GM18505 (cell line): ENCODE measurements around the gene MRRF.

Source experiments
- ATAC-seq: cut with Tn5 transposase; IDR thresholded peaks from one replicate; pipeline ENCODE4 v1.9.1; 2021; ENCODE audit not compliant: unreplicated experiment
- POLR2A ChIP-seq: IDR thresholded peaks from 4 replicates; pipeline ENCODE4 v1.6.1; 2011; ENCODE audit warnings: borderline replicate concordance; ENCODE audit not compliant: insufficient read depth, insufficient read length; ENCODE audit errors: extremely low read depth

The MRRF gene

DNA sequence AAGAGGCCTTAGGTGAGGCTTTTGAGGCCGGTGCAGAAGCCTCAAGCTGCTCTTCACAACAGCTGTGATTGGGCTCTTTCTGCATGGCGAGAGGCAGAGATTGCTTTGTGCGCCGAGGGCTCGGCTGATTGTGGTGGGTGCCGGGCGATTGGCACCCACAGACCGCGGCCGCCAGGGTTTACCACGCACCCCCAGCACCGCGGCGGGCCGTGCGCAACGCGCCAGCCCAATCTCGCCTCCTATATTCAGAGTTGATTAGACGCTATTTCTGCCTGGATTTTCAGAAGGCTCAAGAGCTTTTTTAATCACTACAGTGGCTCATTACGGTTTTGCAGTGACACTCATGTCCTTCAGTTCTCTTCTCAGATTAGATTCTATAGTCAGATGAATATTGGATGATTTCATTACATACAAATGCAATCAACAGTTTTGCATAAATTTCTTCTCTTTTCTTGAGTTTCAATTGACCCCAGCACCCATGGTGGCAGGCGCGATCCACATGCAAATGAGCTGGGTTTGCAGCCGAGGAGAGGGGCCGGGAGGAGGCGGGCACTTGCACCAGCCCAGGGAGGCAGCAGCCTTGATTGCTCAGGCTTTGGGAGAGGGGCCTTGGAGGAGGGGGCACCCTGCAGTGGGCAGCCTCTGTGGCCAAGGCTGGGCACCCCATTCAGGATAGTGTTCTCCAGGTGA, 72.3 kb downstream of the MRRF start:
- ATAC-seq, result no peak
- no peak for TF ChIP-seq POLR2A

DNA sequence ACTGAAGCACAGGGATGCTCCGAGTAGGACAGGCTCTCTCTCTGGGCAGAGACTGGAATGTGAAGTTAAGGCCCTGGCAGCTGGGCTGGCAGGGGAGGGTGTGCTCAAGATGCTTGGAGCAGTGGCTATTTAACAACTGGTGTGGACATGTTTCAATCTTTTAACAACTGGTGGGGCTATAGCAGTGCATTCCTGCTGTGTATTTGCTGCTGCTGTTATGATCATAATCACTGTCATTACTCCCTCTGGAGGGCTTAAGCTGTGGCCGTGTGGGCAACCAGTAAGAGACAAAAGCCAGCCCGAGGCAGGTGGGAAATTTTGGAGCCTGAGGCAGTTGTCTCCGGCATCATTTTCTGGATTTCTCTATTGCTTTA, 72.9 kb downstream of the MRRF start:
- no peak for TF ChIP-seq POLR2A
- no peak for ATAC-seq

DNA sequence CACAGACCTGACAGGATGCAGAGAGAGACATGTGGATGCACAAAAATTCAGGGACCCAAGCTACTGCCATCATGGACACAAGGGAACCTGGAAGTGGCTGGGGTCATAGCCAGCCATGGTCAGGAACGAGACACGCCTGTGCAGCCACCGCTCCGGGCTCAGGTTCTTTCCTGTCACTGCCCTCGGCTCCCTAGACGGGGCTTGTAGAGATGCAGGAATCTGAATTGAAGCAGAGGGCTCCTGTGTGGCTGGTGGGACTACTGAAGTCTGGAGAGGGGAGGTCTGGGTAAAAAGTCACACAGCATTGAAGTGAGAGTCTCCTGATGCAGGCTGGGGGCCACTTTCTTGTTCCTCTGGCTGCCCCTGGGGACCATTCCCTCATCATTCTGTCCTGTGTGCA, 73.9 kb downstream of the MRRF start:
- no peak for TF ChIP-seq POLR2A
- ATAC-seq, result no peak

DNA sequence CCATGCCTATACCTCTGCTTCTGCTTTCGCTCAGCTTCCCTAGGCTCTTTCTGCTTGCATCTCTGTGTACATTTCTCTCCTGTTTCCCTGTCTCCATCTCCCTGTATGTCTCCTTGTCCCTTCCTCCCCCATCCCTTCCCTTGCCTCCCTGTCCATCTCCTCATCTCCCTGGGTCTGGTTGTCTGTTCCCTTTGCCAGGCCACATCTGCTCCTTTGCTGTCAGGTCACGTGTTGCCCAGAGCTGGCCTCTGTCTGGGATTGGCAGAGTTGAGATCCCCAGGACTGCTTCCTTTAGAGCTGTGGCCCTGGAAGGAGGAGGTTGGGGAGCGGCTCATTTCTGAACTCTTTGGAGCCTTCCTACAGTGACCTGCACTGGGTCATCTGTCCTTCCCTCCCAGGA, 74.3 kb downstream of the MRRF start:
- TF ChIP-seq POLR2A, result no peak
- ATAC-seq, result no peak

DNA sequence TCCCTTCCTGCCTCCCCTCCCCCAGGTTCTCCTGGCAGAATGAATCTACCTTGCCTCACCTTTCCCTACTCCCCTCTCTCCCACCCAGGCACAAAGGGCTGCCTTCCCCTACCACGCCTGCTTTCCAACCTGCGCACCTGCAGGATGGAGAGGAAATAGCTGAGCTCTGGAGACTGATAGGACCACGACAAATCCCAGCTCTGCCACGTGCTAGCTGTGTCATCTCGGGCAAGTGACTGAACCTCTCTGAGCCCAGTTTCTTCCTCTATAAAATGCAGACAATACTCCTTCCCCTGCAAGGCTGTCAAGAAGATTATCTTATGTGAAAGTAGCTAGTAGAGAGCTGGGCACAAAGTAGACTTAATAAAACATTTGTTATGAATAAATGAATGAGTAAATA, 74.9 kb downstream of the MRRF start:
- ATAC-seq, result no peak
- no peak for TF ChIP-seq POLR2A

DNA sequence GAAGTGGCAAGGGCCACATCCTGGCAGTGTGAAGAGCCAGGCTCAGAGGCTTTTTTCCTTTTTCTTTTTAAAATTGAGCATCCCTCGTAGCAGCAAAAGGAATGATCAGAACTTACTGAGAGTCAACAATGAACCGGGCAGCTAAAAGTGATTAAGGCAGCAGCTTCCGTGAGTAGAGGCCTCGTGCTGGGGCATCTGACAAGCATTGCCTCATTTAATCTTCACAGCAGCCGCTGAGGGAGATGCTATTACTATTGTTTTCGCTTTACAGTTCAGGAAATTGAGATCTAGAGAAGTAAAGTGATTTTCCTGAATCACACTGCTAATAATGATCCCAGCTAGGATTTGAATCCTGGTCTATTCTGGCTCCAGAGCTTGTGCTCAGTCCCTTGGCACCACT, 75.5 kb downstream of the MRRF start:
- no peak for TF ChIP-seq POLR2A
- no peak for ATAC-seq

DNA sequence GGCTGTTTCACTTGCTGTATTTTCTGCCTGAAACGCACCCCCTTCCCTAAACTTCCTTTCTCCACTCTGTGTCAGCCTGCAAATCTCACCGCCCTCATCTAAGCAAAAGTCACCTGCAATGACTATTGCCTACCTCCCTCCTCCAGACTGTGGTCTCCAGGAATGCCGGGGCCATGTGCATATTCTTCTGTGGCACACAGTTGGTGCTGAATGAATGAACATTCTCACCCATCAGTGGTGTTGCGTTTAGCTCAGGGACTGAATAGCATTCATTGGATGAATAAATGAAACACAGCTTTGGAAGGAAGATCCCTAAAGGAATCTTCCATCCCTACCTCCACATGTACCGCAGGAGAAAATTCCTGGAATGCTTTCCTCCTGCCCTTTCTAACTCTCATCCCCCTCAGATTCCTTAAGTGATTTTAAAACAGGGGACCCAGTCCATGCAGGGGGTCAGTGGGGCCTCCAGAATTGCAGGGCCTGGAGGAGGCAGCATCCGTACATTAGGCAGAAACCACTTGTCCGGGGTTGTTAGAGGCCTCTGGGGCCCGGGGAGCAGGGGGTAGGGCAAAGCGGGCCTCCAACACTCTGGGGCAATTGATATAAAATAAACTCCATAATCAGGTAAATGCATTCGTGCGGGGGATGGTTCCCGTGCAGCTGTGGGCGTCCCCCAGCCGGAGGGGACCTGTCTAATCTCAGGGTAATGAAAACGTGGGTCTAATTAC, 77.8 kb downstream of the MRRF start:
- no peak for ATAC-seq
- TF ChIP-seq POLR2A, result no peak

DNA sequence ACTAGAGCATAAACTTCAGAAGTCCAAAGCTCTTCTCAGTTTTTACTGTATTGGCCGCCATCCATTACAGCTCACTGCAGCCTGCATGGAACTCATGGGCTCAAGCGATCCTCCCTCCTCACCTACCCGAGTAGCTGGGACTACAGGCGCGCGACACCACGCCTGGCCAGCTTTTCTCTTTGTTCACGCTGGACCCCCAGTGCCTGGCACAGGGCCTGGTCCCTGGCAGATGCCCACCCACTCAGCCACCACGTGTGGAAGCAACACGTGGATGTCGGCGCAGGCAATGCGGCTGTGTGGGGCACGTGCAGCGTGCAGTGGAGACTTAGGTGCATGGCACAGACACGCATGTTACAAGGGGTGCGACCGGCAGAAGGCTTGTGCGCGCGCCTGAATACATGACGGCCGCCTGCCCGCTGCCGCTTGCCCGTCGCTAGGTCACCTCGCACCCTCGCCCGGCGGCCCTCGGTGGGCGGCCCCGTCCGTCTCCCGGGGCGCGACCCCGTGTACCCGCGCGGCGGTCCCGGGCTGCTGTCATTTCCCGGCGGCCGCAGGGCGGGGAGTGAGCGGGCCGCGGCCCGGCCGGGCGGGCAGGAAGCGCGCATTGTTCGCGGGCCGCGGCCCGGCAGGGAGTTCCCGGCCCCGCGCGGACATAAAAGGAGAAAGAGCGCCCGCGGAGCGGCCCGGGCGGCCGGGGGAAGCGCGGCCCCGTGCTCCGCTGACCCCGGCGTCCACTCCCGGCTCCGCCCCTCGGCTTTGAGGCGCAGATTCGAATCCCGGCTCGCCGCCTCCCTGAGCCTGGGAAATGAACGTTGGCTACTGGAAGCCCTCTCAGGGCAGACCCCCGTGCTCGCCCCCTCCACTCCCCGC, 82.0 kb downstream of the MRRF start:
- ATAC-seq, result no peak
- no peak for TF ChIP-seq POLR2A

DNA sequence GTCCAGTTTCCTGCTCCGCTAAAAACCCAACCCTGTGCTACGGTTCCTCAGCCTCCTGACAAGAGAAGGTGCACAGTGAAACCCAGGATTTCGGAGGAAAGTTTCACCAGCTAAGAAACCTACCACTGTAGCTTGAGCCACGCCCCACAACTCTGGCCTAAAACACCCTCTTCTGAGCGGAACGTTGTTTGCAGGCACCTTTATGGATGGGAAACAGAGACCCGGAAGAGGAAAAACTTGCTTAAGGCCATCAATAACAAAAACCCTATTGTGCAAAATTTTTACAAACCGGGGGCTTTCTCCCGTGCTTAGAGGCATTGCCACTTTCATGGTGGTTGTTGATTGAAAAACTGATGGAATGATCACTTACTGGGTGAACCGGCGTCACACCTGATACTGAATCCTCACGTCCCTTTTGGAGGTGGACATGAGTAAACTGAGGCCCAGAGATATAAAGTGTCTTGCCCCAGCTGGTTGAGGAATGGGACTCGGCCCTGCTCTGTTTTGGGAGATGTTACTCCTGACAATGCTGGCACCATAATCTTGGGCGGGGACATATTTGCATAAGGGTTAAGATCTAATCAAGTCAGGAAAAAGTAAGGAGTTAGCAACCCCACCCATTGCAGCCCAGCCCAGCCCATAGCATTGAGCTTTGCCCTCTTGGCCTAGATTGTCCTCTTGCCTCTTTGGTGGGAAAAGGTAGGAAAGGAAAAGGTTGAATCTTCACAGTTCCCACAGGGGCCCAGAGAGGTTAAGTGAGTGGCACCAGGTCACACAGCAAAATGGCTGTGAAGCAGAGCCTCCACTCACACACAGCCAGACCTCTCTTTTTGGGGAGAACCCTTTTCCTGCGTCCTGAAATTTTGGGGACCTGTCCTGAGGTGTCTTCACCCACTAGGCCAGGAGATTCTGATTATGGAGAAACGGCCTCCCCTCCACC, 82.9 kb downstream of the MRRF start:
- no peak for TF ChIP-seq POLR2A
- ATAC-seq, result no peak

DNA sequence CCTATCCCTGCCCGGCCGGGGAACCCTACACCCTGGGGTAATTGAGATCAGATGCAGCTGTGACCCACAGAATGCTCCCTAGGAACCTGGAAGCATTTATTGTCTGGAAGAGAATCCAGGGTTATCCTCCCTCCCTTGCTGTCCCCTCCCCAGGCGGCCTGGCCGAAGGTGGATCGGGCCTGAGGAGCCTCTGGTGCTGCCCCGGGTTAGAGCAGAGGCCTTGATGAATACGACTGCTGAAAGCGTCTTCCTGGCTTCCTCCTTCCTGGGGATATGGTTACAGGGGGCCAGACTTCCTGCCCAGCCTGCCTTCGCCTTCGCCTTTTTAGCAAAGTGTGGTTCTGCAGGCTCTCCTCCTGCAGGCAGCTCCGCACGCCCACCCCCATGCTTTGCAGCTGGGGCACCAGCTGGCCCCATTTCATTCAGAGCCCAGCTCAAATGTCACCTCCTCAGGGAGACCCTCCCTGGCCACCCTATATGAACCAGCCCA, 83.7 kb downstream of the MRRF start:
- ATAC-seq, result no peak

DNA sequence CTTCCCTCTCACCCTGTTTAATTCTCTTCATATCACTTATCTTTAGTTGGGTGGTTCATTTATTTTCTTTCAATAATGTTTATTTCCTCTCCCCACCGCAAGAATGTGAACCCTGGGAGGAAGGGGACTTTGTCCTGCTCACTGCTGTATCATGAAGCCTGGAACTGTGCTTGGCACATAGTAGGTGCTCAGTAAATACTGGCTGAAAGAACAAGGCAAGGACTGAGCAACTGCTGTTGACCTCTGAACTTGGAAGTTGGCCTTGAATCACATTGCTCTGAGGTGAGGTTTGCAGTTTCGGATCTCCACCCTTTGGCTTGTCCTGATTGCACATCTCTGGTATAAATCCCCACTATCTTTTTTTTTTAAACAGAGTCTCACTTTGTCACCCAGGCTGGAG, 84.1 kb downstream of the MRRF start:
- no peak for TF ChIP-seq POLR2A
- no peak for ATAC-seq

More for the DNA sequence above, 83.7 kb downstream of the MRRF start:
- TF ChIP-seq POLR2A, result no peak

DNA sequence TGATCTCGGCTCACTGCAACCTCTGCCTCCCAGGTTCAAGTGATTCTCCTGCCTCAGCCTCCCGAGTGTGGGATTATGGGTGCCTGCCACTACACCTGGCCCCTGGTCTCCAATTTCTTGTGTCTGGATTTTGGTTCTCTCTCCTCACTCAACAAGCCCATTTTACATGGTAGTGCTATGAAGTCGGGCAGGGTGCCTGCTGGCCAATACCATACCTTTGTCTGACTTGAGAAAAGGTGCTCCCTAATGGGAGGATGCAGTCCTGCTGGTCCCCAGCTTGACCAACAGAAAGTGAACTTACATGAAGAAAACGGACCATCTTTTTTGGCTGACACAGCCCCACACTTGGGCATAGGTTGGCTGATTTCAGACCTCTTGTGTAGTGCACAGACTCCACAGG, 84.5 kb downstream of the MRRF start:
- no peak for ATAC-seq
- no peak for TF ChIP-seq POLR2A
